Mucosa of stomach (tissue), 1 donor: ENCODE results near the gene TMTC2.

Experiments used
- H3K27me3 ChIP-seq: one replicate; pipeline ENCODE4 v1.7.0; 2013; ENCODE audit warnings: mild to moderate bottlenecking, low read length; ENCODE audit not compliant: control insufficient read depth, insufficient read depth
- H3K36me3 ChIP-seq: one replicate; pipeline ENCODE4 v1.7.0; 2013; ENCODE audit warnings: low read length; ENCODE audit not compliant: control insufficient read depth, insufficient read depth
- H3K4me1 ChIP-seq: one replicate; pipeline ENCODE4 v1.7.0; 2013; ENCODE audit warnings: mild to moderate bottlenecking, low read length; ENCODE audit not compliant: control insufficient read depth, insufficient read depth
- H3K4me3 ChIP-seq: one replicate; pipeline ENCODE4 v1.7.0; 2013; ENCODE audit warnings: low read length
- H3K9ac ChIP-seq: one replicate; pipeline ENCODE4 v1.7.0; 2013; ENCODE audit warnings: mild to moderate bottlenecking, low read length, moderate library complexity
- H3K9me3 ChIP-seq: one replicate; pipeline ENCODE4 v1.7.0; 2013; ENCODE audit warnings: mild to moderate bottlenecking, low read length, moderate library complexity; ENCODE audit not compliant: control insufficient read depth
- donor health status: Pancreatic carcinoma.

The TMTC2 gene

DNA sequence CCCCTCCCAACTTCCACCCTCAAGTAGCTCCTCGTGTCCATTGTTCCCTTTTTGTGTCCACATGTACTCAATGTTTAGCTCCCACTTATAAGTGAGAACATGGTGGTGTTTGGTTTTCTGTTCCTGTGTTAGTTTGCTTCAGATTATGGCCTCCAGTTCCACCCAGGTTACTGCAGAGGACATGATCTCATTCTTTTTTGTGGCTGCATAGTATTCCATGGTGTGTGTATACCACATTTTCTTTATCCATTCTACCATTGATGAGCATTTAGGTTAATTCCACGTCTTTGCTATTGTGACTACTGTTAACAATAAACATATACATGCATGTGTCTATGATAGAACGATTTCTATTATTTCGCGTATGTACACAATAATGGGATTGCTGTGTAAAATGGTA lies 362.6 kb downstream of the TMTC2 start:
- no peak overlapping the region for H3K4me3 ChIP-seq
- H3K4me1 ChIP-seq = no peaks in the 10 kb centered on the region
- H3K9me3 ChIP-seq = no peaks in the 10 kb centered on the region
- H3K36me3 ChIP-seq = no peaks in the 10 kb centered on the region
- no peak overlapping the region for H3K9ac ChIP-seq
- no peaks in the 10 kb centered on the region for H3K27me3 ChIP-seq

GRCh38 chr12:83052890-83053541 lies 366.3 kb downstream of the TMTC2 start:
- no peaks in the 10 kb centered on the region for H3K9me3 ChIP-seq
- H3K4me1 ChIP-seq = no peaks in the 10 kb centered on the region
- H3K27me3 ChIP-seq = no peaks in the 10 kb centered on the region
- H3K9ac ChIP-seq = no peak overlapping the region
- H3K36me3 ChIP-seq = no peaks in the 10 kb centered on the region
- H3K4me3 ChIP-seq = no peak overlapping the region

- Histone ChIP-seq H3K9me3 (no peaks in the 10 kb centered on the region), H3K4me3 (no peak overlapping the region), H3K9ac (no peak overlapping the region), H3K36me3 (no peaks in the 10 kb centered on the region), H3K27me3 (no peaks in the 10 kb centered on the region), H3K4me1 (no peaks in the 10 kb centered on the region)
These were observed 370.7 kb downstream of the TMTC2 start for GRCh38 chr12:83057436-83057835.

DNA sequence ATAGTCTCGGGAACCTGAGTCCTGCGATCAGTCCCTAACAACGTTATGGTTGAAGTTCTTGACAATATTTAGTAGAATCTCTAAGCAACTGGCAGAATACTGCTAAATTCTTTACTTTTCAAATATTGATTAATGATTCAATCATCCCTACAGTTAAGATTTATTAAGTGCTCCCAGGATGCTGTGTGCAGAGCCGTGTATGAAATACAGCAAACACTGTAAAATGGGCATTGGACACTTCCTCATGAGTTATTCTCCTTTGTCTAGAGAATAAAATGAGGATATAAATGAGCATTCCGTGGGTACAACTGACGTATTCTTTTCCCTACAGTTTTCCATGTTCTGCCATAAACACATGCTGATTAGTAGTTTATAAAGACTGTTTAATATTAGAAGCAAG lies 372.4 kb downstream of the TMTC2 start:
- H3K36me3 ChIP-seq = no peaks in the 10 kb centered on the region
- no peak overlapping the region for H3K4me3 ChIP-seq
- no peaks in the 10 kb centered on the region for H3K9me3 ChIP-seq
- no peaks in the 10 kb centered on the region for H3K27me3 ChIP-seq
- no peak overlapping the region for H3K9ac ChIP-seq
- H3K4me1 ChIP-seq = no peaks in the 10 kb centered on the region

- H3K36me3 ChIP-seq = no peaks in the 10 kb centered on the region
- no peak overlapping the region for H3K4me3 ChIP-seq
- H3K27me3 ChIP-seq = no peaks in the 10 kb centered on the region
- no peaks in the 10 kb centered on the region for H3K4me1 ChIP-seq
- no peaks in the 10 kb centered on the region for H3K9me3 ChIP-seq
- no peak overlapping the region for H3K9ac ChIP-seq
These were observed 378.9 kb downstream of the TMTC2 start for GRCh38 chr12:83065562-83065961.

DNA sequence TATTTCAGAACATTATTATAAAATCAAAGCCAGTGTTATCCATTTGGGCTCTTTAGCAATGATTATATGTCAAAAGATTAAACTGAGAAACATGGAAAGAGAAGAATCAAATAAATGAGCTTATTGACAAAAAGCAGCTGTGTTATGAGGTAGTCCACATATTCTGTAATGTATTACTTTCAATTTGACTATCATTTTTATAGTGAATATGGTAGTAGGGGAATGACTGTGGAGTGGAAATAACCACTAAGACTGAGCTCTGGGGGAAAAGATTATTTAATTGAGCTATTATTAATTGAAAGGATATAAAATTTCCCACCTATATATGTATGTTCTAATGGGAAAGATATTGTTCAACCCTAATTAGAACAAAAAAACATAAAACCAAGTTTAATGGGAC lies 381.3 kb downstream of the TMTC2 start:
- no peaks in the 10 kb centered on the region for H3K27me3 ChIP-seq
- H3K9ac ChIP-seq = no peak overlapping the region
- H3K36me3 ChIP-seq = no peaks in the 10 kb centered on the region
- no peaks in the 10 kb centered on the region for H3K9me3 ChIP-seq
- no peak overlapping the region for H3K4me3 ChIP-seq
- no peaks in the 10 kb centered on the region for H3K4me1 ChIP-seq

DNA sequence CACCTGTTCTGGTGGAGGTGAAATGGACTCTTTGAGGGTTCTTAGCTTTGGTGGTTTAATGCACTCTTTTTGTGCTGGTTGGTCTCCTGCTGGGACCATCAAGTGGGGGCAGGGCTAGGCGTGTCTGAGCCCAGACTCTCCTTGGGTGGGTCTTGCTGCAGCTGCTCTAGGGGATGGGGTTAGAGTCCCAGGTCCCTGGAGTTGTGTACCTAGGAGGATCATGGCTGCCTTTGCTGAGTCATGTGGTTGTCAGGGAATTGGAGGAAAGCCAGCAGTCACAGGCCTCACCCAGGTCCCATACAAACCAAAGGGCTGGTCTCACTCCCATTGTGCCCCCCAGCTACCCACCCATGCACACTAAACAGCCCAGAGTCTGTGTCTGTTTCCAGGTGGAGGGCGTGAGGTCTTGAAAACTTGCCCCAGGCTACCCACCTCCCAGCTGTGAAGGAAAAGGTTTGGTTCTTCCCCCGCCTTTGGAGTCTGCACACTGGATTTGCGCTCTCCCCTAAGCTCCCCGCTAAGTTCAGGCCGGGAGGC lies 387.7 kb downstream of the TMTC2 start:
- H3K36me3 ChIP-seq = no peaks in the 10 kb centered on the region
- H3K9ac ChIP-seq = no peak overlapping the region
- H3K9me3 ChIP-seq = no peaks in the 10 kb centered on the region
- no peaks in the 10 kb centered on the region for H3K4me1 ChIP-seq
- H3K4me3 ChIP-seq = no peak overlapping the region
- H3K27me3 ChIP-seq = no peaks in the 10 kb centered on the region

GRCh38 chr12:83075471-83075870 lies 388.8 kb downstream of the TMTC2 start:
- H3K4me1 ChIP-seq = no peaks in the 10 kb centered on the region
- no peaks in the 10 kb centered on the region for H3K36me3 ChIP-seq
- no peaks in the 10 kb centered on the region for H3K9me3 ChIP-seq
- no peak overlapping the region for H3K4me3 ChIP-seq
- no peak overlapping the region for H3K9ac ChIP-seq
- H3K27me3 ChIP-seq = no peaks in the 10 kb centered on the region

DNA sequence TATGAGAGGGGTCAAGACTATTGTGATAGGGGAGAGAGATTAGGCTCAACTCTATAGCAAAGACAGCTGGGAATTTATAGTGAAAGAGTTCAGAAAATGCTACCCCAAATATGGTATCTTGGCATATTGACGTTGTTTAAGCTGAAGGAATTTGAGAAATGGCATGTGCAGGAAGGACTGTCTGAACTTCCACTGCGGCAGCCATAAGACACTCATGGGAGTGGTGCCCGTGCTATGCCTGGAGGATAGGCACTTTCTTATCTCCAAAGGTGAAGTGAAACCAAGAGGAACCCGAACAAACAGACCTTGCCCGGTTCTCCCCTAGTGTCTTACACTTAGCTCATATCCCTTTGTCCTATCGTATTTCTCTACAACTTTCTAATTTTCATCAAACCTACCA lies 390.3 kb downstream of the TMTC2 start:
- Histone ChIP-seq H3K4me1 (no peaks in the 10 kb centered on the region), H3K27me3 (no peaks in the 10 kb centered on the region), H3K9me3 (no peaks in the 10 kb centered on the region), H3K36me3 (no peaks in the 10 kb centered on the region), H3K4me3 (no peak overlapping the region), H3K9ac (no peak overlapping the region)

- peaks cover 7% of the 10 kb centered on the region for H3K4me1 ChIP-seq
- H3K36me3 ChIP-seq = no peaks in the 10 kb centered on the region
- no peaks in the 10 kb centered on the region for H3K9me3 ChIP-seq
- H3K9ac ChIP-seq = no peak overlapping the region
- H3K4me3 ChIP-seq = no peak overlapping the region
- no peaks in the 10 kb centered on the region for H3K27me3 ChIP-seq
These were observed 396.1 kb downstream of the TMTC2 start for GRCh38 chr12:83082690-83083276.

DNA sequence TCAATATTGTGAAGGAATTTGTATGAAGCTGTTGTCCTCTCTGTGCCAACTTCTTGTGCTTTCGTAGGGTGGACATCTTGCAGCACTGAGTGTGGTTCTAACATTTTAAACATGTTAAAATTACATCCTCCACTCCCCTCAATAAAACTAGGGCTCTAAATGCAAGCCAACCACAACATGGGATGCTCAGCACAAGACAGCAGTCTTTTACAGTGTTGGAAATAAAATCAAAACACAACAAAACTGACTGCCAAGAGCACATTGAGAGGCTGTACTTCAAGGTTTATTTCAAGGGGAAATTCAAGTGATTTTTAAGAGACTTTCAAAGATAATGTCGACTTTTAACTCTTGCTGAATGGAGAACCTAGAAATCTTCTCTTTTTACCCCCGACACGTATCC lies 396.9 kb downstream of the TMTC2 start:
- no peaks in the 10 kb centered on the region for H3K9me3 ChIP-seq
- peaks cover 7% of the 10 kb centered on the region for H3K4me1 ChIP-seq
- H3K27me3 ChIP-seq = no peaks in the 10 kb centered on the region
- no peaks in the 10 kb centered on the region for H3K36me3 ChIP-seq
- no peak overlapping the region for H3K4me3 ChIP-seq
- no peak overlapping the region for H3K9ac ChIP-seq

DNA sequence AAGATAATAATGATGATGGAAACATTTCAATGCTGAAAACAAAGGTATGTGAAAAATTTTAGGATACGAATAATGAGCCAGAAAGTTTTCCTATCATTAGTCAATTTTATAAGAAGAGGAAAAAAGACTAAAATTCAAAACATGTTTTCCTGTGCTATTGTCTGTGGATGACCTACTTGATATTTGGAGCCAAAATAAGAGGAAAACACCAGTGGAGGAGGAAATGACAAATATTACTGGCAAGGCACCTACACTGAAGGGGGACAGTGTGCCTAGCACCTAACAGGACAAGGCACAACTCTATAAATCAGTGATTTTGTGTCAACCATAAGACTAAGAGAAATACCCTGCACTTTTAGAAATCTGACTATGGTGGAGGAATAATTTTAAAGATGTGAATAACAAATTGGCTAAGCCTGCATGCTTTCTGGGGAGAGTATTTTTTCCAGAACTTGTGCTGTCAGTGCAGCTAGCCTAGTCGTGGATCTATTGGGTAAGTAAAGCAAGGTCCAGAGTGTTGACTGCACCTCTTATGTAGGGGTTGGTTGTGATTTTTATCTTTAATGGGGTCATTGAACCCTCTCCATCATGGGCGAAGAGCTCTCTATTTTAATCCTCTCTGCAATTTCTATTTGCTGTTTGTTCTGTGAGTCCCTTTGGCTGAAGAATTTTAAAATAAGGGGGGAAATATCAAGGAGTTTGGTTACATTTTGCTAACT lies 398.0 kb downstream of the TMTC2 start:
- H3K9me3 ChIP-seq = no peaks in the 10 kb centered on the region

More for the DNA sequence above, 398.0 kb downstream of the TMTC2 start:
- no peak overlapping the region for H3K9ac ChIP-seq
- peaks cover 7% of the 10 kb centered on the region for H3K4me1 ChIP-seq
- no peaks in the 10 kb centered on the region for H3K27me3 ChIP-seq
- H3K4me3 ChIP-seq = no peak overlapping the region
- H3K36me3 ChIP-seq = no peaks in the 10 kb centered on the region
